Germinal center (tissue), 1 donor: ENCODE measurements around the gene DHX34.
"Not testable (repeated sequence)": the region's sequence is repeated elsewhere in the genome, so short reads cannot be mapped to it uniquely, and the experiment has no call there.

Experiments
- DNase-seq: peaks from one replicate; pipeline ENCODE4 v3.0.0; 2012; ENCODE audit warnings: mixed read lengths, low spot score

DHX34 gene

DNA sequence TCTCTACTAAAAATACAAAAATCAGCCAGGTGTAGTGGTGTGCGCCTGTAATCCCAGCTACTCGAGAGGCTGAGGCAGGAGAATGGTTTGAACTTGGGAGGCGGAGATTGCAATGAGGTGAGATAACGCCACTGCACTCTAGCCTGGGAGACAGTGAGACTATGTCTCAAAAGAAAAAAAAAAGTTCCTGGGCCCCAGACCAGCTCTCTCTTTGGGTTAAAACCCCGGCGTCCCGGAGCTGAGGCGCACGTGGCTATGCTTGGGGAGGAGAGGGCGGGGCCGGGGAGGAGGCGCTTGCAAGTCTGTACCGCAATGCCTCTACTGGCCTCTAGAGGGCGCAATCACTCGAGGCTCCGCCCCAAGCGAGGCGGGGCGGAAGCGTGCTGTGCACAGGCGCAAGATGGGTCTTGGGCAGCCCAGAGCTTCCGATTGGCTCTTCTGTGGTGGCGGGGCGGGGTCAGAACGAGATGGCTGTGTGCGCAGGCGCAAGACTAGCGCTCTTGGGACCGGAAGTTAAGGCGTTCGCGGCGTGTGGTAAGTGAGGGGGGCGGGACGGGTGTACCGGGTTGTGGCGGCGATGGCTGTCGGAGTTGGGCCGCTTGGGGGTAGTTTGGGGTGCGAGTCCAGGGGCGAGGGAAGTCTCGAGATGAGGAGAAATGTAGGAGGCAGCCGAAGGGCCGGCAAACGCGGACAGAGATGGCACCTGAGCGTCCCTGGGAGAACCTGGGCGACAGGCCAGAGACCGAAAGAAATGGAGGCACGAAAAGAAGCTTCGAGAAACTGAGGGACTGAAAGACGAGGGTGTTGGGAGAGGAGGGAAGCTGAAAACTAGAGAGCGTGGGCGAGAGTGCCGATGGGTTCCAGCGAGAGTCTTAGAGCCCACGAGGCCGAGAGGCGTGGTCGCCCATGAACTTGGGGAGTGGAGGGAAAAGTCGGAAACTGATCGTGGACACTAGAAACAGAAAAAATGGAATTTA is at the start of gene DHX34:
TSS of gene DHX34 (plus strand) at position 497 of the 977 bp plus-strand sequence. CDS start 3,716 bp downstream, outside the sequence.
- peak; percentile 100 for DNase-seq

- not testable (repeated sequence) for DNase-seq
Measured at GRCh38 chr19:47300867-47301266, 48.2 kb upstream of the DHX34 start.

DNA sequence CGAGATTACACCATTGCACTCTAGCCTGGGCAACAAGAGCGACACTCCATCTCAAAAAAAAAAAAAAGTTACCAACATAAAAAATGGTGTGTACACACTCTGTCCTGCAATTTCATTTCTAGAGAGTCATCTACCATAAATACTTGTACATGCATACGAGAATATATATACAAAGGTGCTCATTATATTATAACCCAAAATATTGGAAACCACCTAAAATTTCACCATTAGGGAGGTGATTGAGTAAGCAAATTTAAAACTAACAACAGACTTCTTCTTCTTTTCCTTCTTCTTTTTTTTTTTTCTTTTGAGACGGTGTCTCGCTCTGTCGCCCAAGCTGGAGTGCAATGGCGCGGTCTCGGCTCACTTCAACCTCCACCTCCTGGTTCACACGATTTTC is 46.9 kb upstream of the DHX34 start:
- DNase-seq, result no peak

DNA sequence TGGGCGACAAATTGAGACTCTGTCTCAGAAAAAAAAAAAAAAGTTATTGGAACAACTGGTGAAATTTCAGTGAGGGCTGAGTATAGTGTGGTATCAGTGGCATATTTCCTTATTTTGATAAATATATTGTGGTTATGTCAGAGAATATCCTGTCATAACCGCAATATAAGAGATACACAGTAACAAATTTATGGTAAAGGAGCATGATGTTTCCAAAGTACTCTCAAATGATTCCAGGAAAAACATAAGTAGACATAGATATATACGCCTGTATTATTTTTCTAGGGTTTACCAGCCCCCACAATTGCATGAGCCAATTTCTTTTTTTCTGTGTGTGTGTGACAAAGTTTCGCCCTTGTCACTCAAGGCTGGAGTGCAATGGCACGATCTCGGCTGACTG is 45.1 kb upstream of the DHX34 start:
- DNase-seq, result no peak

DNA sequence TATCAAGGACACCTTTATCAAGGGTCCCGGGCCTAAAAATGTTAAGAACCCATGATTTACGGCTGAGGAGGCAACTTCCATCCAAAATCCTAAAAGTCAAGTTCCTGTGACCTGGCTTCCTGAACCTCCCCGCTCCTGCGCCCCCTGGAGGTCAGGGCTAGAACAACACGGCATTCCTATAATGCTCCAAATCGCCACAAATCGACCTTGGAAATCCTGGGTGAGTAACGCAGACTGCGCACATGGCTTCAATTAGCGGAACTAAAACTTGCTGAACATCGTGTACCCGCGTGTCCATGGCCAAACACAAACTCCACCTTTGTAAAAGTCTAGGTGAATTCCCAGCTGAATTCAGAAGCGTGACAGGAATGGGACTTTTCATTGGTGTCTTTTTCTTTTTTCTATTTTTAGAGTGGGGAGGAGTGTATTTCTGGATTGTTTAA is 43.8 kb upstream of the DHX34 start:
- DNase-seq, result peak; percentile 60

GRCh38 chr19:47306303-47306702 is 42.8 kb upstream of the DHX34 start:
- no peak for DNase-seq

DNA sequence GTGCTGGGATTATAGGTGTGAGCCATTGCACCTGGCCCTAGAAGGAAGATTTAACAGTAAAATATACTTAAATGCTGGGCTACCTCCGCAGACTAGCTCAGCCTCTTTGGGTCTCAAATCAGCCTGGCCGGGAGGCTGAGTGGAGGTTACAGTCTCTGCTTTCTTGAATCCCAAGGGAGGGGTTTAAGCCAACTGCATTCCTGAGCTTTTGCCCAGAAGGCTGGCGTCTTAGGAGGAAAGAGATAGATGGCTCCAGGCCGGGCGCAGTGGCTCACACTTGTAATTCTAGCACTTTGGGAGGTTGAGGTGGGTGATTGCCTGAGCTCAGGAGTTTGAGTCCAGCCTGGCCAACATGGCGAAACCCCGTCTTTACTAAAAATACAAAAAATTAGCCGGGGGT is 40.1 kb upstream of the DHX34 start:
- DNase-seq, result no peak

GRCh38 chr19:47309608-47310007 is 39.5 kb upstream of the DHX34 start, which contains the start of gene C5AR1:
C5AR1 (plus strand) TSS chr19:47309861; CDS start chr19:47309896, 35 bp downstream.
- DNase-seq, result no peak

GRCh38 chr19:47310323-47310722 is 38.8 kb upstream of the DHX34 start:
- no peak for DNase-seq

- no peak for DNase-seq
Measured at GRCh38 chr19:47310819-47311218, 38.3 kb upstream of the DHX34 start.

GRCh38 chr19:47312366-47313006 is 36.6 kb upstream of the DHX34 start:
- no peak for DNase-seq

DNA sequence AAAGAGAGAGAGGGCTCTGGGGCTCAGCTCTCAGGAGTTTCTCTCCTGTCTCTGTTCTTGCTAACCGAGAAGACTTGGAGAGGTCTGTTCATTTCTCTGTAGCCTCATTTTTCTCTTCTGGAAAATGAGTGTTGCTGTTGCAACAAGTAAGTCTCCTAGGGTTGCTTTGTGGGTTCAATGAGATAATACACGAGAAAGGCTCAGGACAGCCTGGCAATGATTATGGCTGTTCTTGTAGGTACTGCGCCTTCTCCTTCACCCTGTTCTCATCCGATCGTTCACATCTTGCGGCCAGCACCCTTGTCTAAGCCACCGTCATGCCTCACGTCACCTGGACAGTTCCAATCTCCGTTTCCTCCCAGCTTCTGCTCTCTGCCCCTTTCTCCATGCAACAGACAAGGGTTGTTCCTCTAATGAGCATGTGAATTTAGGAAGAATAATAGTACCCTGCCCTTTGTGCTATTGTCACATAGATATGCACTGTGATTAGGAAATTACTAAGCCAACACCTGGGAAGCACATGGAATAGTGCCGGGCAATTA is 35.3 kb upstream of the DHX34 start:
- no peak for DNase-seq

GRCh38 chr19:47315125-47315821 is 33.8 kb upstream of the DHX34 start:
- DNase-seq, result no peak

DNA sequence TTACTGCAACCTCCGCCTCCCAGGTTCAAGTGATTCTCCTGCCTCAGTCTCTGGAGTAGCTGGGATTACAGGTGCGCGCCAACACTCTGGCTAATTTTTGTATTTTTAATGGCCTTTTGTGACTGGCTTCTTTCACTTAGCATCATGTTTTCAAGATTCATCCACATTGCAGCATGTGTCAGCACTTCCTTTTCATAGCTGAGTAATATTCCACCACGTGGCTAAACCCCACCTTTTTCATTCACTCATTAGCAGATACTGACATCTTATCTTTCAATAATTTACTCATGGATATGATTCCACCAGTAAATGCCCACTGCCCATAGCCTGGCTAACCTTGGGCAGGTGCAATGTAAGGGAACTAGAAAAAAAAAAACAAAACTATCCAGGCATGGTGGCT is 32.6 kb upstream of the DHX34 start:
- DNase-seq, result no peak

DNA sequence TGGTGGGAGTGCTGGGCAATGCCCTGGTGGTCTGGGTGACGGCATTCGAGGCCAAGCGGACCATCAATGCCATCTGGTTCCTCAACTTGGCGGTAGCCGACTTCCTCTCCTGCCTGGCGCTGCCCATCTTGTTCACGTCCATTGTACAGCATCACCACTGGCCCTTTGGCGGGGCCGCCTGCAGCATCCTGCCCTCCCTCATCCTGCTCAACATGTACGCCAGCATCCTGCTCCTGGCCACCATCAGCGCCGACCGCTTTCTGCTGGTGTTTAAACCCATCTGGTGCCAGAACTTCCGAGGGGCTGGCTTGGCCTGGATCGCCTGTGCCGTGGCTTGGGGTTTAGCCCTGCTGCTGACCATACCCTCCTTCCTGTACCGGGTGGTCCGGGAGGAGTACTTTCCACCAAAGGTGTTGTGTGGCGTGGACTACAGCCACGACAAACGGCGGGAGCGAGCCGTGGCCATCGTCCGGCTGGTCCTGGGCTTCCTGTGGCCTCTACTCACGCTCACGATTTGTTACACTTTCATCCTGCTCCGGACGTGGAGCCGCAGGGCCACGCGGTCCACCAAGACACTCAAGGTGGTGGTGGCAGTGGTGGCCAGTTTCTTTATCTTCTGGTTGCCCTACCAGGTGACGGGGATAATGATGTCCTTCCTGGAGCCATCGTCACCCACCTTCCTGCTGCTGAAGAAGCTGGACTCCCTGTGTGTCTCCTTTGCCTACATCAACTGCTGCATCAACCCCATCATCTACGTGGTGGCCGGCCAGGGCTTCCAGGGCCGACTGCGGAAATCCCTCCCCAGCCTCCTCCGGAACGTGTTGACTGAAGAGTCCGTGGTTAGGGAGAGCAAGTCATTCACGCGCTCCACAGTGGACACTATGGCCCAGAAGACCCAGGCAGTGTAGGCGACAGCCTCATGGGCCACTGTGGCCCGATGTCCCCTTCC is 28.9 kb upstream of the DHX34 start:
- DNase-seq, result no peak

DNA sequence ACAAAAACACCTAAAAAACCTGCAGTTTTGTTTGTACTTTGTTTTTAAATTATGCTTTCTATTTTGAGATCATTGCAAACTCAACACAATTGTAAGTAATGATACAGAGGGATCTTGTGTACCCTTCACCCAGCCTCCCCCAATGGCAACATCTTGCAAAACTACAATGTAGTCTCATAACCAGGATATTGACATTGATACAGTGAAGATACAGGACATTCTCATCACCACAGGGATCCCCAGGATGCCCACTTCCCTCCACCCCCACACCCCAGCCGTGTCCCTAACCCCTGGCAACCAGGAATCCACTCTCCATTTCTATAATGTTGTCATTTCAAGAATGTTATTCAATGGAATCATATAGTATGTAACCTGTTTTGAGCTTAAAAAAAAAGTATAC is 27.5 kb upstream of the DHX34 start:
- DNase-seq, result no peak

- no peak for DNase-seq
Measured at GRCh38 chr19:47322058-47322457, 27.1 kb upstream of the DHX34 start.

DNA sequence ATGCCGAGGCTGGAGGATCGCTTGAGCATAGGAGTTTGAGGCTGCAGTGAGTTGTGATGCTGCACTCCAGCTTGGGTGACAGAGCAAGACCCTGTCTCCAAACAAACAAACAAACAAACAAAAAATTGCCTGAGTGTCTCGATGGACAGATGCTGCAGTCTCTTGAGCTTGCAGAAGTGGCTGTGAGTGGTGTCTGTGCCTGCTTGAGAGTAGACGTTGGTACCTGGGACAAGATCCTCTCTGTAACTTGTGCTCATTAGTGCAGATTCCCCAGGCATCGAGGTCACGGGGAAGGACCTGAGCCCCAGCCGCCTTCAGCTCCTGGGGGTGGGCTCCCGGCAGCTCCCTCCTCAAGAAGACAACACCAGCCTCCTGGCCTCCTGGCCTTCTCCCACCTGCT is 25.7 kb upstream of the DHX34 start:
- DNase-seq, result no peak

- DNase-seq, result no peak
Measured at GRCh38 chr19:47323872-47324271, 25.2 kb upstream of the DHX34 start.

DNA sequence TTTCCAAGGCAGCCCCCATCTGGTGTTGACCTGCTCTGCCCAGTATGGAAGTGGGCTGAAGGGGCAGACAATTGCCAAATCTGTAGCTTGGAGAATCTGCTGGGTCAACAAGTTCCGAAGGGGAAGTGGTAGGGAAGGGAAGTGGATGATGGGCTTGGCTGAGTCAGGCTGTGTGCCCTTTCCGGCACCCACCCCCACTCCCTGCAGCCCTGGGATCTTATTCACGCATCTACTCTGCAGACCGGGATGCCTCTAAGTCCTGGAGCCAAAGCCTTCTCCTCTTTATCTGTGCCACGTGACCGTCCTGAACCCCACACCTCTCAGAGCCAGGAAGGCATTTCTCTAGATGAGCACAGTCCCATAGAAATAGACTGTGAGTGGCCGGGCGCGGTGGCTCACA is 24.6 kb upstream of the DHX34 start:
- DNase-seq, result no peak

DNA sequence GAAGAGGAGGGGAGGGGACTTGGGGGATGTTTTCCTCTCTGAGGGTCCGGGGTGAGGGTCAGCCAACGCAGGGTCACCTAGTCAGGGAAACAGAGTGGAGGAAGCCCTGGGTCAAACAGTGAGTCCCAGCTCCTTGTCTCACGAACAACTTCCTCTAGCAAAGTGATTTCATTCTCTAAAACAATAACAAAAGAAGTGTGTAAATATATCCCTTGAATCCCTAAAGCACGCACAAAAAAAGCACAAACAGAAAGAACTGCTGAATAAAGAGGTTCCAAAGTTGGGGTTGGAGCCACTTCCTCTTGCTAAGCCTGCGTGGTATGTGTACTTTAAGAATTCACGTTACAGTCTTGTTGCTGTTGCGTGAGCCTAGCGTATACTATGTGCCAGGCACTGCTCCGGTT is 18.6 kb upstream of the DHX34 start:
- DNase-seq, result no peak
